ENCODE results near the gene OR1A2. TPM values are rescaled to one million over a fixed set of nuclear protein-coding genes. Genes with fewer than 3 reads are reported as not detected.

Gene OR1A2
- total and polyA plus RNA-seq, 5 donors from 2014 or later = not detected

Other genes with a start within 250 kb of the OR1A2 start
- gene OR1D5, start 133.9 kb upstream of the OR1A2 start, total RNA-seq = not detected
- gene OR1D5, start 133.9 kb upstream of the OR1A2 start, polyA plus RNA-seq = not detected
- not detected for gene OR1D2, start 93.1 kb upstream of the OR1A2 start, total RNA-seq
- not detected for gene OR1D2, start 93.1 kb upstream of the OR1A2 start, polyA plus RNA-seq
- not detected for gene OR1G1, start 70.0 kb upstream of the OR1A2 start, total RNA-seq
- gene OR1G1, start 70.0 kb upstream of the OR1A2 start, polyA plus RNA-seq = not detected
- gene OR1A1, start 10.1 kb downstream of the OR1A2 start, total RNA-seq = not detected
- not detected for gene OR1A1, start 10.1 kb downstream of the OR1A2 start, polyA plus RNA-seq
- gene OR3A1, start 100.8 kb downstream of the OR1A2 start, total RNA-seq = 0.42 TPM
- gene OR3A1, start 100.8 kb downstream of the OR1A2 start, polyA plus RNA-seq = under 1 TPM in 3 of 4 donors, not detected in 1; 0.13 to 0.56 (median 0.38) TPM
- gene OR3A2, start 188.8 kb downstream of the OR1A2 start, total RNA-seq = 0.59 TPM
- gene OR3A2, start 188.8 kb downstream of the OR1A2 start, polyA plus RNA-seq = 1 to 10 TPM in 1 of 4 donors, under 1 TPM in 2, not detected in 1; 0.10 to 1.0 (median 0.39) TPM
- gene OR1E1, start 200.9 kb downstream of the OR1A2 start, total RNA-seq = not detected
- gene OR1E1, start 200.9 kb downstream of the OR1A2 start, polyA plus RNA-seq = not detected
- gene OR3A3, start 213.9 kb downstream of the OR1A2 start, total RNA-seq = not detected
- not detected for gene OR3A3, start 213.9 kb downstream of the OR1A2 start, polyA plus RNA-seq
- gene OR1E2, start 236.3 kb downstream of the OR1A2 start, total RNA-seq = not detected
- not detected for gene OR1E2, start 236.3 kb downstream of the OR1A2 start, polyA plus RNA-seq